Epithelial cell of proximal tubule (primary cell): ENCODE data around the gene CNPY1. TPM values are rescaled to one million over a fixed set of nuclear protein-coding genes. Genes with fewer than 3 reads are reported as not detected.

Experiments used
- DNase-seq: peaks from one replicate; pipeline ENCODE4 v3.0.0-alpha.2; 2011; ENCODE audit warnings: low read depth
- H3K4me3 ChIP-seq: 2 replicates; pipeline ENCODE4 v1.5.1; 2011; ENCODE audit warnings: low read depth, mild to moderate bottlenecking, low read length
- total RNA-seq: library from RNA; depleted of rRNA; stranded (reverse); fragments of >200 nt; gene quantifications from 2 replicates; pipeline ENCODE4 v1.2.3, GENCODE V29; 2015
- TF ChIP-seq, protein P1 (sequence below): conservative IDR thresholded peaks from 2 replicates; pipeline ENCODE4 v1.5.1; 2012; ENCODE audit warnings: low read depth, mild to moderate bottlenecking, low read length

The CNPY1 gene
- total RNA-seq, 1 donor from 2014 or later, result not detected

DNA sequence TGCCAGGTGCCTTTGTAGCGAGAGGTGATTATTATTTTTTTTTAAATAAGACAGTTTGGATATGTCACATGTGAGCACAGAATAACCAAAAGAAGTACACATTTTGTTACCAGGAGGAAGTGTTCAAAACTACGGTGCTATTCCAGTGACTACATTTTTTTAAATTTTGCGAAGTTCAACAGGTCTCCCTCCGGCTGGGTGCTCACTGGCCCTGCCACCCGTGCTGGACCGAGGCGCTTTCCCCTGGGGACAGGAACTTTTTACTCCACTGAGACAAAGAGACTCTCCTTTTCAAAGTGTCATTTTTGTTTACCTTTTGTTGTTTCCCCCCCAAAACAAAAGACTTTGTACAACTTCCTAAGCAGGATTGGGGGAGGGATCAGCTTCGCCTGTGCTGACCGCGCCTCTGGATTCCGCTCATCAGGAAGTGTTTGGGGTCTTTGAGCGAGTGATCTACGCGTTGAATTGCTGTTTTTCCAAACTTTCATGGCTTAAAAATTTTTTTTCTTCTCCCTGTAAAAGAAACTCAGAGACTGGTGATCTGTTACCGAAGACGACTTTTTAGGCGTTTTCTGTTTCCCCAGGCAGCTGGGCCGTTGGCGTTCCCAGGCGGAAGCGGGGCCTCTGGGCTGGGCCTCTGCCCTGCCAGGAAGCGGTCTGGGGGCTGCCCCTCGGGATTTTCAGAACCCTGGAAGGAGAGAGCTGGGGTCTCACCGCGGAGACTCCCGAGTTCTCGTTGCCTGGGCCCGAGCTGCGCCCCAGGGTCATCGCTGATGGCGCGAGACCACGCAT, 81.2 kb downstream of the CNPY1 start:
- TF ChIP-seq, protein P1, sequence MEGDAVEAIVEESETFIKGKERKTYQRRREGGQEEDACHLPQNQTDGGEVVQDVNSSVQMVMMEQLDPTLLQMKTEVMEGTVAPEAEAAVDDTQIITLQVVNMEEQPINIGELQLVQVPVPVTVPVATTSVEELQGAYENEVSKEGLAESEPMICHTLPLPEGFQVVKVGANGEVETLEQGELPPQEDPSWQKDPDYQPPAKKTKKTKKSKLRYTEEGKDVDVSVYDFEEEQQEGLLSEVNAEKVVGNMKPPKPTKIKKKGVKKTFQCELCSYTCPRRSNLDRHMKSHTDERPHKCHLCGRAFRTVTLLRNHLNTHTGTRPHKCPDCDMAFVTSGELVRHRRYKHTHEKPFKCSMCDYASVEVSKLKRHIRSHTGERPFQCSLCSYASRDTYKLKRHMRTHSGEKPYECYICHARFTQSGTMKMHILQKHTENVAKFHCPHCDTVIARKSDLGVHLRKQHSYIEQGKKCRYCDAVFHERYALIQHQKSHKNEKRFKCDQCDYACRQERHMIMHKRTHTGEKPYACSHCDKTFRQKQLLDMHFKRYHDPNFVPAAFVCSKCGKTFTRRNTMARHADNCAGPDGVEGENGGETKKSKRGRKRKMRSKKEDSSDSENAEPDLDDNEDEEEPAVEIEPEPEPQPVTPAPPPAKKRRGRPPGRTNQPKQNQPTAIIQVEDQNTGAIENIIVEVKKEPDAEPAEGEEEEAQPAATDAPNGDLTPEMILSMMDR, result no peak
- no peak for DNase-seq
- no peak overlapping the region for H3K4me3 ChIP-seq

DNA sequence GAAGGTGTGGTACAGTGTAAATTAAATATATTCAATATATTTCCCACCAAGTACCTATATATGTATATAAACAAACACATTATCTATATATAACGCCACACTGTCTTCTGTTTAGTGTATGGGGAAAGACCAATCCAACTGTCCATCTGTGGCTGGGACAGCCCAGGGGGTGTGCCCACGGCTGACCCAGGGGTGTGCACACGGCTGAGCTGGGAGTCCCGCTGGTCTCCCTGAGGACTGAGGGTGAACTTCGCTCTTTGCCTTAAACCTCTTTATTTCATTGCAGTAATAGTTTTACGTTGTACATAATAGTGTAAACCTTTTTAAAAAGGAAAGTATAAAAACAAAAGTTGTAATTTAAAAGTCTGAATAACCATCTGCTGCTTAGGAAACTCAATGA, 82.2 kb downstream of the CNPY1 start:
- TF ChIP-seq, protein P1, result no peak
- no peak for DNase-seq
- no peak overlapping the region for H3K4me3 ChIP-seq

DNA sequence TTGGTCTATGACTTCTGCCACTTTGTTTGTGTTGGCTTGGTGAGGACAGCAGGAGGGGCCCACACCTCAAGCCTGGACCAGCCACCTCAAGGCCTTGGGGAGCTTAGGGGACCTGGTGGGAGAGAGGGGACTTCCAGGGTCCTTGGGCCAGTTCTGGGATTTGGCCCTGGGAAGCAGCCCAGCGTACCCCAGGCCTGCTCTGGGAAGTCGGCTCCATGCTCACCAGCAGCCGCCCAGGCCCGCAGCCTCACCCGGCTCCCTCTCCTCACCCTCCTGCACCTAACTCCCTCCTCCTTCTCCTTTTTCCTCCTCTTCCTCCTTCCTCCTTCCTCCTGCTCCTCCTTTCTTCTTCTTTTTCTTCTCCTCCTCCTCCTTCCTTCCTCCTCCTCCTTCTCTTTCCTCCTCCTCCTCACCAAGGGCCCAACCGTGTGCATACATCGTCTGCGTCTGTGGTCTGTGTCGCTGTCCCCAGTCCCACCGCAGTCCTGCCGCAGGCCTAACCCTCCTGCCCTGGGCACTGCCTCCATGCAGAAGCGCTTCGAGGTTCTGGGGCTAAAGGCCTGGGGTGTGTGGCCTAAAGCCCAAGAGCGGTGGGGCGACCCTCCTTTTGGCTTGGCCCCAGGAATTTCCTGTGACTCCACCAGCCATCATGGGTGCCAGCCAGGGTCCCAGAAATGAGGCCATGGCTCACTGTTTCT, 83.1 kb downstream of the CNPY1 start:
- TF ChIP-seq, protein P1, result no peak
- no peak for DNase-seq
- H3K4me3 ChIP-seq, result no peak overlapping the region

DNA sequence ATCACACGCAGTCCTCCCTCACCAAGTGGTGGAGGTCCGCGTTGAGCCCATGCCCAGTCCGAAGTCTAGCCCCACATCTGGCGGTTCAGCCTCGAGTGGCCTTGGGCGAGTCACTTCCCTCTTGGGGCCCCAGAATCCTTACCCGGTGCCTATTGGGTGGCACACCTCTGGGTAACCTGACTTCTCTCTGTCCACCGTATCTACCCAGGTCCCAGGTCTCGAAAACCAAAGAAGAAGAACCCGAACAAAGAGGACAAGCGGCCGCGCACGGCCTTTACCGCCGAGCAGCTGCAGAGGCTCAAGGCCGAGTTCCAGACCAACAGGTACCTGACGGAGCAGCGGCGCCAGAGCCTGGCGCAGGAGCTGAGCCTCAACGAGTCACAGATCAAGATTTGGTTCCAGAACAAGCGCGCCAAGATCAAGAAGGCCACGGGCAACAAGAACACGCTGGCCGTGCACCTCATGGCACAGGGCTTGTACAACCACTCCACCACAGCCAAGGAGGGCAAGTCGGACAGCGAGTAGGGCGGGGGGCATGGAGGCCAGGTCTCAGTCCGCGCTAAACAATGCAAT, 84.1 kb downstream of the CNPY1 start:
- DNase-seq, result no peak
- TF ChIP-seq, protein P1, result no peak
- no peak overlapping the region for H3K4me3 ChIP-seq

DNA sequence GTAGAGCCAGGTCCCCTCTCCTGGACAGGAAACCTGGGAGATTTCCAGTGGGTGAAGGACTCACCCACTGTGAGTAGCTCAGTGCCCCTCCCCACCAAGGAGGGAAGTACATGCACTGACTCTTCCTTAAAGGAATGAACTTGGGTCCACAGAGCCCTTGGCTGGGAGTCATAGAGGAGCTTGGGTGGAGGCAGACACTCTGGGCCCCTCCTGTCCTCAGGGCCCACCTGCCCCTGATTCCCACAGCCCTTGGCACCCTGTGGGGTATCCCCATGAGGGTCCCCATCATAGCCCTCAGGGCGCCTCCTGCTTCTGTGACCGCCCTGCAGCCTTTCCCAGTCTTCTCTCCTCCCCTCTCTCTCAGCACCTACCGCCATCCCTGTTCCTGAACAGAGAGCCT, 84.7 kb downstream of the CNPY1 start:
- TF ChIP-seq, protein P1, result no peak
- DNase-seq, result no peak

DNA sequence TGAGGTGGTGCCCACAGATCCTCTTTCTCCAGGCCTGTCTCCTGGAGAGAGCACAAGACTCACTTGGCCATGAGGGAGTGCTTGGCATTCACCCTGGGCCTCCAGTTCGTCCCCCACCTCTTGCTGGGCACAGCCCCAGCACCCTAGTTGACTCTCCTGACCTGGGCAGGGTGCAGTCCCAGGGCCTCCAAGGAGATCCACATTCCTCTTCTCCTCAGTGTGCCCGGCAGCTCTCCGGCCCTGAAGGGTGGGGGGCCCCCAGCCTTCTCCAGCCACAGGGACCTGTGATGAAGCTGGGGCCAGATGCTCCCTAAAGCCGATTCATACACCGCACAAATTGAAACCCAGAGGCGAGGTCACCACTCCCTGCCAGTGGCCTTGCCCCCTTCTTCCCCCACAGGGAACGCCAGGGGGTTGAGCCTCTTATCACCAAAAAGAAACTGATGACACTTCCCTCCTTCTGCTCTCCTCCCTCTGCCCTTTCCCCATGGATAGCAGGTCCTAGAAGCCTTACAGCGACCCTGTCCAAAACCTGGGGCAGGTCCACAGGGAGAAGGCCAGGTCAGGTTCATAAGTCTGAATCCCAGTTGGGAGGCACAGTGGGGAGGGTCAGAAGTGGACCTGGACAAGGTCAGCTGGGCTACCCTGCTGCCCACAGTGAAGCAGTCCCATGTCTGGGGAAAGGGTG, 85.3 kb downstream of the CNPY1 start:
- H3K4me3 ChIP-seq, result no peak overlapping the region
- TF ChIP-seq, protein P1, result no peak
- no peak for DNase-seq

More for the DNA sequence above, 84.7 kb downstream of the CNPY1 start:
- no peak overlapping the region for H3K4me3 ChIP-seq
